DND-41 (cell line): ENCODE results near the gene IGLL1.
"Not testable (repeated sequence)": the region's sequence is repeated elsewhere in the genome, so short reads cannot be mapped to it uniquely, and the experiment has no call there.

Experiments used
- ATAC-seq: fragments of 200-7000 bp; cut with Tn5 transposase; 3 replicates; pipeline ENCODE4 v1.9.1; 2021; ENCODE audit warnings: low read depth; ENCODE audit not compliant: insufficient read depth
- DNase-seq: peaks from one replicate; pipeline ENCODE4 v3.0.0-alpha.2; 2020
- H2AFZ ChIP-seq: 2 replicates; pipeline ENCODE4 v1.6.0; 2012; ENCODE audit warnings: low read depth, low read length
- H3K27ac ChIP-seq: 2 replicates; pipeline ENCODE4 v1.5.1; 2012; ENCODE audit warnings: low read length, inconsistent platforms
- H3K27me3 ChIP-seq: fragments of 200-600 bp; sonication (generic); 2 replicates; pipeline ENCODE4 v1.6.0; 2012; ENCODE audit warnings: low read length, mild to moderate bottlenecking, inconsistent platforms; ENCODE audit not compliant: insufficient read depth, poor library complexity
- H3K36me3 ChIP-seq: 2 replicates; pipeline ENCODE4 v1.5.1; 2012; ENCODE audit warnings: low read length, inconsistent platforms; ENCODE audit not compliant: insufficient read depth
- H3K4me1 ChIP-seq: 2 replicates; pipeline ENCODE4 v1.5.1; 2012; ENCODE audit warnings: mild to moderate bottlenecking, low read length; ENCODE audit not compliant: insufficient read depth
- H3K4me2 ChIP-seq: 2 replicates; pipeline ENCODE4 v1.6.0; 2012; ENCODE audit warnings: mild to moderate bottlenecking, moderate library complexity, low read length, inconsistent platforms; ENCODE audit not compliant: insufficient read depth
- H3K4me3 ChIP-seq, 2 experiments: fragments of 200-600 bp in 1 of 2; shearing (Covaris generic) in 1 of 2; 2 replicates each; pipeline ENCODE4 v1.5.1; 2012 to 2016; ENCODE audit warnings: inconsistent platforms in 2 of 2, low read length in 2 of 2, mild to moderate bottlenecking in 2 of 2, low read depth in 1 of 2, moderate library complexity in 1 of 2
- H3K79me2 ChIP-seq: 2 replicates; pipeline ENCODE4 v1.6.0; 2012; ENCODE audit warnings: low read length, inconsistent platforms; ENCODE audit not compliant: insufficient read depth
- H3K9ac ChIP-seq: 2 replicates; pipeline ENCODE4 v1.6.0; 2012; ENCODE audit warnings: low read depth, mild to moderate bottlenecking, inconsistent platforms, low read length, moderate library complexity
- H3K9me3 ChIP-seq: 2 replicates; pipeline ENCODE4 v1.5.1; 2012; ENCODE audit warnings: low read length, moderate library complexity, mild to moderate bottlenecking, inconsistent platforms; ENCODE audit not compliant: insufficient read depth, severe bottlenecking
- H4K20me1 ChIP-seq: 2 replicates; pipeline ENCODE4 v1.6.0; 2012; ENCODE audit warnings: low read length; ENCODE audit not compliant: insufficient read depth
- CTCF ChIP-seq: IDR thresholded peaks from 2 replicates; pipeline ENCODE4 v1.5.1; 2012; ENCODE audit warnings: borderline replicate concordance, low read length, moderate library complexity, mild to moderate bottlenecking; ENCODE audit not compliant: poor library complexity, severe bottlenecking; ENCODE audit errors: extremely low read depth
- EZH2 ChIP-seq: IDR thresholded peaks from 3 replicates; pipeline ENCODE4 v1.6.1; 2012; ENCODE audit warnings: borderline replicate concordance, low read depth, mild to moderate bottlenecking, moderate library complexity, low read length, inconsistent platforms; ENCODE audit not compliant: severe bottlenecking

IGLL1 gene

GRCh38 chr22:23575601-23576000 lies 4.5 kb downstream of the IGLL1 start:
- peaks cover 12% of the 10 kb centered on the region for H3K79me2 ChIP-seq

GRCh38 chr22:23574877-23575276 lies 5.2 kb downstream of the IGLL1 start:
- Histone ChIP-seq H3K27ac (peak overlapping the region; percentile 22; the same call in 1 of the 2 replicates), H4K20me1 (no peaks in the 10 kb centered on the region), H3K4me1 (peaks cover 33% of the 10 kb centered on the region), H3K36me3 (no peaks in the 10 kb centered on the region; the same call in 1 of the 2 replicates), H3K27me3 (no peaks in the 10 kb centered on the region), H3K4me3 (no peak overlapping the region), H2AFZ (no peak overlapping the region), H3K9ac (peak overlapping the region; percentile 18; the same call in 1 of the 2 replicates), H3K79me2 (peaks cover 12% of the 10 kb centered on the region), H3K9me3 (no peaks in the 10 kb centered on the region), H3K4me2 (no peak overlapping the region)
- DNase-seq (no peak), ATAC-seq (no peak)
- no peak for TF ChIP-seq CTCF
- no peak for TF ChIP-seq EZH2

More at GRCh38 chr22:23575601-23576000, 4.5 kb downstream of the IGLL1 start:
- no peak for TF ChIP-seq CTCF
- no peak for TF ChIP-seq EZH2
- Histone ChIP-seq H3K9ac (no peak overlapping the region), H3K36me3 (no peaks in the 10 kb centered on the region; the same call in 1 of the 2 replicates), H3K4me1 (peaks cover 41% of the 10 kb centered on the region), H2AFZ (no peak overlapping the region), H3K4me2 (no peak overlapping the region; the same call in 1 of the 2 replicates), H4K20me1 (no peaks in the 10 kb centered on the region), H3K27ac (peak overlapping the region; percentile 1; the same call in 1 of the 2 replicates), H3K4me3 (no peak overlapping the region), H3K27me3 (no peaks in the 10 kb centered on the region), H3K9me3 (no peaks in the 10 kb centered on the region)
- ATAC-seq = no peak
- no peak for DNase-seq

GRCh38 chr22:23574371-23574811 lies 5.7 kb downstream of the IGLL1 start:
- Histone ChIP-seq H3K4me2 (no peak overlapping the region), H3K36me3 (no peaks in the 10 kb centered on the region; the same call in 1 of the 2 replicates), H3K9ac (0 out of 2 replicates have a peak overlapping the region, but pooled peaks have one; percentile 18), H3K9me3 (no peaks in the 10 kb centered on the region), H3K4me1 (peaks cover 29% of the 10 kb centered on the region), H3K4me3 (no peak overlapping the region), H3K27ac (peak overlapping the region; percentile 22; the same call in 1 of the 2 replicates), H3K27me3 (no peaks in the 10 kb centered on the region), H3K79me2 (peaks cover 10% of the 10 kb centered on the region), H4K20me1 (no peaks in the 10 kb centered on the region), H2AFZ (no peak overlapping the region)
- no peak for TF ChIP-seq EZH2
- TF ChIP-seq CTCF = no peak
- DNase-seq = no peak
- no peak for ATAC-seq

- not testable (repeated sequence) for H3K27me3 ChIP-seq, H3K4me3 ChIP-seq, H3K4me2 ChIP-seq, ATAC-seq, H3K36me3 ChIP-seq, H4K20me1 ChIP-seq, H3K9me3 ChIP-seq, DNase-seq, H3K27ac ChIP-seq, H3K9ac ChIP-seq, H2AFZ ChIP-seq, H3K79me2 ChIP-seq
- H3K4me1 ChIP-seq = peaks cover 22% of the 10 kb centered on the region
Observed at GRCh38 chr22:23573701-23574235, 6.3 kb downstream of the IGLL1 start.

GRCh38 chr22:23573106-23573505 lies 7.0 kb downstream of the IGLL1 start:
- not testable (repeated sequence) for H3K27ac ChIP-seq, H3K9ac ChIP-seq, H3K27me3 ChIP-seq, H3K9me3 ChIP-seq, H3K36me3 ChIP-seq, H3K4me3 ChIP-seq, H4K20me1 ChIP-seq, H3K79me2 ChIP-seq, H3K4me2 ChIP-seq, DNase-seq, H2AFZ ChIP-seq, ATAC-seq
- peaks cover 16% of the 10 kb centered on the region for H3K4me1 ChIP-seq
